ENCODE results near the gene AGBL1. TPM values are rescaled to one million over a fixed set of nuclear protein-coding genes. Genes with fewer than 3 reads are reported as not detected.

Gene AGBL1
- total and polyA plus RNA-seq, 2 donors: under 0.01 to 0.02 TPM

DNA sequence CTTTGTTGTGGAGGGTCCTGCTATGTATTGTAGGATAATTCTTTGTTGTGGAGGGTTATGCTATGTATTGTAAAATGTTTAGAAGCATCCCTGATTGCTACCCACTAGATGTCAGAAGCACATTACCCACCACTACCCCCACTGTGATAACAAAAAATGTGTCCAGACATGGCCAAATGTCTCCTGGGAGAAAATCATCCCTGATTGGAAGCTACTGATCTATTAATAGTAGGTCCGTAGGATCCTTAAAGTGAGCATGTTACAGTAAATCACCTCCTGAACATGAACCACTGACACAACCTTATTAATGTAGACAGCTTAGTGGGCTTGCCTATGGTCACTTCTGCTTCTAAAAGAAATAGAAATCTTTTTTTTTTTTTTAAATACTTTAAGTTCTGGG lies 884.6 kb downstream of the AGBL1 start:
- H3K27ac ChIP-seq (ENCODE audit: low read depth in 1 of 2, low read length in 1 of 2): no peak overlapping the region
- H3K9me3 ChIP-seq (ENCODE audit: control insufficient read depth in 2 of 2, insufficient read depth in 1 of 2, low read length in 1 of 2): no peaks in the 10 kb centered on the region
- H3K27me3 ChIP-seq (ENCODE audit: control insufficient read depth in 2 of 2, insufficient read depth in 1 of 2, low read length in 1 of 2): no peaks in the 10 kb centered on the region
- H3K4me3 ChIP-seq (ENCODE audit: low read length in 2 of 2): no peak overlapping the region
- H3K4me1 ChIP-seq (ENCODE audit: control insufficient read depth in 2 of 2, insufficient read depth in 2 of 2, low read length in 2 of 2): no peaks in the 10 kb centered on the region
- no peak for DNase-seq (ENCODE audit: low read depth in 6 of 9, low spot score in 9 of 9)
- H3K36me3 ChIP-seq (ENCODE audit: control insufficient read depth in 2 of 2, insufficient read depth in 2 of 2, low read length in 1 of 2): no peaks in the 10 kb centered on the region
- 87% methylated on average over 1 of the region's 1 CpG for WGBS

DNA sequence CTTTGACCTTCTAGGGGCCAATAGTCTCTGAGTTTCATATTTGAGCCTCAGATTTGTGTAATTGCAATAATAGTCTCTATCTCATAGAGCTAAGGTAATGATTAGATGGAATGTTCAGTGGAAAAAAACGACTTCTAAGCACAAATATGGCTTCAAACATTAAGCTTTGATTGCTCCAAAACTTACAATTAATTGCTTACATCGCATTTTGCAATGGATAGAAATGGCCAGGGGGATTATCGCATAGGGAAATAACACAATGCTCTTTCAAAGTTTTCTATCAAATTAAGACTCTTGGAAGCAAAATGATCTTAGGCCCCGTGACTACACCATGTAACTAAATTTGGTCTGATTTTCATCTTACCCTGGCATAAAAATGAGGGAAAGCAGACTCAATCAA lies 888.6 kb downstream of the AGBL1 start:
- no peaks in the 10 kb centered on the region for H3K9me3 ChIP-seq (ENCODE audit: control insufficient read depth in 2 of 2, insufficient read depth in 1 of 2, low read length in 1 of 2)
- 78% methylated on average over 4 of the region's 4 CpGs for WGBS
- H3K27me3 ChIP-seq (ENCODE audit: control insufficient read depth in 2 of 2, insufficient read depth in 1 of 2, low read length in 1 of 2): no peaks in the 10 kb centered on the region
- no peaks in the 10 kb centered on the region for H3K36me3 ChIP-seq (ENCODE audit: control insufficient read depth in 2 of 2, insufficient read depth in 2 of 2, low read length in 1 of 2)
- no peak overlapping the region for H3K27ac ChIP-seq (ENCODE audit: low read depth in 1 of 2, low read length in 1 of 2)
- no peak for DNase-seq (ENCODE audit: low read depth in 6 of 9, low spot score in 9 of 9)
- no peak overlapping the region for H3K4me3 ChIP-seq (ENCODE audit: low read length in 2 of 2)
- H3K4me1 ChIP-seq (ENCODE audit: control insufficient read depth in 2 of 2, insufficient read depth in 2 of 2, low read length in 2 of 2): no peaks in the 10 kb centered on the region

DNA sequence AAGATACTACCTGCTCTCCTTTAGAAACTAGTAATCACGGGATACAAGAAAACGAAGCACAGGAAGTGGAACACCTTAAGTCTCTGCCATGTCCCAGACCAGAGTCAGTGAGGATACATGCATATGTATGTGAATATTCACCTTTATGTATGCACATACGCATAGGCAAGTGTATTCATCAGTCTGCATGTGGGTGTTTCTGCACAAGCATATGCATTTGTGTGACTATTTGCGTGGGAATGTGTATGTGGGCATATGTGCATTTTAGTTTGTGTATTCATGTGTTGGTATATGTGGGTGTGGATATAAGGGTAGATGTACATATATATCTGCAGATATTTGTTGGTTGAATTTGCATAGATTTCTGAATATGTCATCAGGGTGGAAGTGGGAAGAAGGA lies 889.7 kb downstream of the AGBL1 start:
- H3K4me3 ChIP-seq (ENCODE audit: low read length in 2 of 2): no peak overlapping the region
- no peak for DNase-seq (ENCODE audit: low read depth in 6 of 9, low spot score in 9 of 9)
- no peak overlapping the region for H3K27ac ChIP-seq (ENCODE audit: low read depth in 1 of 2, low read length in 1 of 2)
- H3K4me1 ChIP-seq (ENCODE audit: control insufficient read depth in 2 of 2, insufficient read depth in 2 of 2, low read length in 2 of 2): no peaks in the 10 kb centered on the region
- H3K9me3 ChIP-seq (ENCODE audit: control insufficient read depth in 2 of 2, insufficient read depth in 1 of 2, low read length in 1 of 2): no peaks in the 10 kb centered on the region
- H3K36me3 ChIP-seq (ENCODE audit: control insufficient read depth in 2 of 2, insufficient read depth in 2 of 2, low read length in 1 of 2): no peaks in the 10 kb centered on the region
- H3K27me3 ChIP-seq (ENCODE audit: control insufficient read depth in 2 of 2, insufficient read depth in 1 of 2, low read length in 1 of 2): no peaks in the 10 kb centered on the region
- WGBS: 91% methylated on average over 4 of the region's 4 CpGs

DNA sequence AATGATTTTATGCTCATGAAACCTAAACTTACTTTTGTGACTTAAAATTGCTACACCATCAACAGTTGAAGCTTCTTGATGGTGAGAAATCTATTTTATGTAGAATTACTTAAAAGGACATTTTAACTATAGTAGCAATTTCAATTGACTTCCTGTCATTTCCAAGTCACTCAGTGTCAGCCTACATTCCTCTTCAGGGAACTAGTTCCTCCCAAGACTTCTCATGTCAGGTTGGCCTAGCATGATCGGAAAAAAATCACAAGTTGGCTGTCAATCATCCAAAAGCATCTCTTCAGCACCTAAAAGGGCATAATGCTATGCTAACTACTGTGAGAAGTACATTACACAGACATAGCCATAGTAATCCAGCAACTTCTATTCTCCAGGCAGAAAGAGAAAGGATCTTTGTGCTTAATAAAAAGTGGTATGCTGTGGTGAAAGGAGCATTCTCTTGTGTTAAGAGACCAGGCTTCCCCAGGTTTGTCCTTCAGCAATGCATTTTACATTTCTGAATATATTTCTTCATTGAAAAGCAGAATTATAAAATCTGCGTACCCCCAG lies 893.7 kb downstream of the AGBL1 start:
- DNase-seq (ENCODE audit: low read depth in 6 of 9, low spot score in 9 of 9): no peak
- no peaks in the 10 kb centered on the region for H3K27me3 ChIP-seq (ENCODE audit: control insufficient read depth in 2 of 2, insufficient read depth in 1 of 2, low read length in 1 of 2)
- H3K4me1 ChIP-seq (ENCODE audit: control insufficient read depth in 2 of 2, insufficient read depth in 2 of 2, low read length in 2 of 2): no peaks in the 10 kb centered on the region
- no peak overlapping the region for H3K4me3 ChIP-seq (ENCODE audit: low read length in 2 of 2)
- H3K27ac ChIP-seq (ENCODE audit: low read depth in 1 of 2, low read length in 1 of 2): no peak overlapping the region
- H3K36me3 ChIP-seq (ENCODE audit: control insufficient read depth in 2 of 2, insufficient read depth in 2 of 2, low read length in 1 of 2): no peaks in the 10 kb centered on the region
- 90% methylated on average over 2 of the region's 2 CpGs for whole genome bisulfite sequencing
- H3K9me3 ChIP-seq (ENCODE audit: control insufficient read depth in 2 of 2, insufficient read depth in 1 of 2, low read length in 1 of 2): no peaks in the 10 kb centered on the region

DNA sequence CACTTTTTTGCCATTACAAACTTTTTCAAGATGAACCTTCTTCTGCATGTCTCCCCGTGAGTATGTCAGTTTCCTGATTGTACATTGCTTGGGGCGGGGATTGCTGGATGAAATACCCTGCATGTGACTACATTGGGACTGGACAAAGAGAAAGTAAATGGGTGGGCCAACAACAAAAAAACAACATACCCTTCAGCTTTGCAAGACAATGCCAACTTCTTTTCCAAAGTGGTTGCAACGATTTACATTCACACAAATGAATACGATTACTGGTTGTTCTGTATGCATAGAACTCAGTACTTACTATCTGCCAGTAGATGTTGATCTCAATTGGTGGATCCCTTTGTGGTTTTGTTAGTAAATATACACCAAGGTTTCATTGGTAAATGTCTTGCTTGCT lies 908.4 kb downstream of the AGBL1 start:
- Histone ChIP-seq H3K36me3 (ENCODE audit: control insufficient read depth in 2 of 2, insufficient read depth in 2 of 2, low read length in 1 of 2) (no peaks in the 10 kb centered on the region), H3K4me3 (ENCODE audit: low read length in 2 of 2) (no peak overlapping the region), H3K9me3 (ENCODE audit: control insufficient read depth in 2 of 2, insufficient read depth in 1 of 2, low read length in 1 of 2) (no peaks in the 10 kb centered on the region), H3K4me1 (ENCODE audit: control insufficient read depth in 2 of 2, insufficient read depth in 2 of 2, low read length in 2 of 2) (no peaks in the 10 kb centered on the region), H3K27ac (ENCODE audit: low read depth in 1 of 2, low read length in 1 of 2) (no peak overlapping the region), H3K27me3 (ENCODE audit: control insufficient read depth in 2 of 2, insufficient read depth in 1 of 2, low read length in 1 of 2) (no peaks in the 10 kb centered on the region)
- 85% methylated on average over 4 of the region's 4 CpGs for WGBS
- DNase-seq (ENCODE audit: low read depth in 6 of 9, low spot score in 9 of 9): no peak

DNA sequence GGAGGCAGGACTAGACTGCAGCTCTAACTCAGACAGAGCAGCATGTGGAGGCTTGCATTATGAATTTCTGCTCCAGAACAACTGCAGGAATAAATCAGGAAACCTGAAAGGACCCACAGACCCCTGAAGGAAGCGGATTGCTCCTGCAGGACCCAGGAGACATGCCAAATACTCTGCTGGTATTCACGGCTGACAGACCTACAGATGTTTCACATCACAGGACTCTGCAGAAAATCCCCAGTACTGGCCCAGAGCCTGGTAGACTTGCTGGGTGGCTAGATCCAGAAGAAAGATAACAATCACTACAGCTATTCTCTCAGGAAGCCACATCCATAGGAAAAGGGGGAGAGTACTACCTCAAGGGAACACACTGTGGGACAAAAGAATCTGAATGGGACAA lies 942.1 kb downstream of the AGBL1 start:
- no peak for DNase-seq (ENCODE audit: low read depth in 6 of 9, low spot score in 9 of 9)
- Histone ChIP-seq H3K4me1 (ENCODE audit: control insufficient read depth in 2 of 2, insufficient read depth in 2 of 2, low read length in 2 of 2) (no peaks in the 10 kb centered on the region), H3K4me3 (ENCODE audit: low read length in 2 of 2) (no peak overlapping the region), H3K36me3 (ENCODE audit: control insufficient read depth in 2 of 2, insufficient read depth in 2 of 2, low read length in 1 of 2) (no peaks in the 10 kb centered on the region), H3K9me3 (ENCODE audit: control insufficient read depth in 2 of 2, insufficient read depth in 1 of 2, low read length in 1 of 2) (peaks cover 0 to 6% of the 10 kb centered on the region in 2 donors), H3K27ac (ENCODE audit: low read depth in 1 of 2, low read length in 1 of 2) (no peak overlapping the region), H3K27me3 (ENCODE audit: control insufficient read depth in 2 of 2, insufficient read depth in 1 of 2, low read length in 1 of 2) (no peaks in the 10 kb centered on the region)
- WGBS: 88% methylated on average over 2 of the region's 2 CpGs

DNA sequence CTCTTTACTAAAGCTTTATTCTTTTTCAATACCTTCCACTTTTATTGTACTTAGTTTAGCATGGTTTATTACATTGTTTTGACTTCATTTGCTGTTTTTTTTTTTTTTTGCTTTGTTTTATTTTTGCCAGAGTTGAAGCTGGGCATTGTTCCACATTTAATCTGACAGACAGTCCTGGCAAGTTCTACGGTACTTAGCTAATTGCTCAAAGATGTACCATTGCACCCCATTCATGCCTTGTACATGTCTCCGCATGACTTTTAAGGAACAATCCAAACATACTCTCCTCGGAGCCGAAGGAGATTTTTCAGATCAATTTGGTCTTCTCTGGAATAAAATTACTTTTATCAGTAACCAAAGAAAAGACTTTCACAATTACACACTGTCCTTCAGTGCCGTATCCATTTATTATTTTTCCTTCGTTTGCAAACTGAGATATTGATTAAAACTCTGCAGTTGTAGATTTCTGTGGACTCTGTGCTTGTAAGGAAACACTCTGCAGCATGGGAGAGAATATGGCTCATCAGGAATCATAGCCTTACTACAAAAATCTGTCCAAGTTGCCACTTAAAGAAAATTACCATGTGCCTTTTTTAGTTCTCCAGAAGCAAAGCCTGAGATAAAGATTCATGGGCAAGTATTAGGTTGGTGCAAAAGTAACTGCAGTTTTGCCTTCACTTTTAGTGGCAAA lies 952.0 kb downstream of the AGBL1 start:
- Histone ChIP-seq H3K36me3 (ENCODE audit: control insufficient read depth in 2 of 2, insufficient read depth in 2 of 2, low read length in 1 of 2) (no peaks in the 10 kb centered on the region), H3K27ac (ENCODE audit: low read depth in 1 of 2, low read length in 1 of 2) (no peak overlapping the region), H3K4me1 (ENCODE audit: control insufficient read depth in 2 of 2, insufficient read depth in 2 of 2, low read length in 2 of 2) (no peaks in the 10 kb centered on the region), H3K27me3 (ENCODE audit: control insufficient read depth in 2 of 2, insufficient read depth in 1 of 2, low read length in 1 of 2) (no peaks in the 10 kb centered on the region), H3K4me3 (ENCODE audit: low read length in 2 of 2) (no peak overlapping the region), H3K9me3 (ENCODE audit: control insufficient read depth in 2 of 2, insufficient read depth in 1 of 2, low read length in 1 of 2) (no peaks in the 10 kb centered on the region)
- WGBS: 88% methylated on average over 6 of the region's 6 CpGs
- DNase-seq (ENCODE audit: low read depth in 6 of 9, low spot score in 9 of 9): no peak

DNA sequence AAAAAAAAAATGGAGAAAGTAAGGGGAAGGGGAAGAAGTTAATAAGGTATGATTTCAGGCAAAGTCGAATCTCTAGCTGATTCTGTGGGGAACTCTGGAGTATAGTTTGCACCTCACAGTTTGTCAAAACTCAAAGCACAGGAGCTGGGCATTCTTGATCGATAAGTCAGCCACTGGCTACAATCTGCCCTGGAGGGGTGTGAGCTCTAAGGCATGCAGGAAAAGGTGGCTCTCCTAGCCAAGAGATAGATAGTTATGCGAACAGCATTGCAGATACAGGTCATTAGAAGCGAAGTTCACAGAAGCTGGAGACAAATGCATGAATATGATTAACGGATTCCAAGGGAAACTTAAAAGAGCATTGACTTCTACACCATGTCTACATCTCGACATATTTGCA lies 952.6 kb downstream of the AGBL1 start:
- Histone ChIP-seq H3K4me3 (ENCODE audit: low read length in 2 of 2) (no peak overlapping the region), H3K36me3 (ENCODE audit: control insufficient read depth in 2 of 2, insufficient read depth in 2 of 2, low read length in 1 of 2) (no peaks in the 10 kb centered on the region), H3K9me3 (ENCODE audit: control insufficient read depth in 2 of 2, insufficient read depth in 1 of 2, low read length in 1 of 2) (no peaks in the 10 kb centered on the region), H3K27ac (ENCODE audit: low read depth in 1 of 2, low read length in 1 of 2) (no peak overlapping the region), H3K4me1 (ENCODE audit: control insufficient read depth in 2 of 2, insufficient read depth in 2 of 2, low read length in 2 of 2) (no peaks in the 10 kb centered on the region), H3K27me3 (ENCODE audit: control insufficient read depth in 2 of 2, insufficient read depth in 1 of 2, low read length in 1 of 2) (no peaks in the 10 kb centered on the region)
- DNase-seq (ENCODE audit: low read depth in 6 of 9, low spot score in 9 of 9): no peak
- 87% methylated on average over 6 of the region's 6 CpGs for WGBS

DNA sequence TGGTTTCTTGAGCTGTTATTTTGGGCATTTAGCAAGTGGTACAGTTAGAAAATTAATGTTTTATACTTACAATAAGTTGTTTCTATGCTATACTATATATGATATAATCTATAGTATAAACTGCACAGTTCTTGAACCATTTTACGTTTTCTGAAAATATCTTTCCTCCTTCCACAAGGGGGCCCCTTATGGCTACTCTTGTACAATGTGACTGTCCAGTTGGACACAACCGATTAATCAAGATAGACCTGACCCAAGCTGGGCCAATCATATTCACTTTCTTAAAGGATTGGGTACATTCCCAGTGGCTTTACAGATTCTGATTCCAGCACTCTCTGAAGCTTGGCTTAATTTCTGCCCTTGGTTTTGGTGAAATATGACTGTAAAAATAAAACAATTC lies 953.4 kb downstream of the AGBL1 start:
- Histone ChIP-seq H3K27me3 (ENCODE audit: control insufficient read depth in 2 of 2, insufficient read depth in 1 of 2, low read length in 1 of 2) (no peaks in the 10 kb centered on the region), H3K4me3 (ENCODE audit: low read length in 2 of 2) (no peak overlapping the region), H3K36me3 (ENCODE audit: control insufficient read depth in 2 of 2, insufficient read depth in 2 of 2, low read length in 1 of 2) (no peaks in the 10 kb centered on the region), H3K27ac (ENCODE audit: low read depth in 1 of 2, low read length in 1 of 2) (no peak overlapping the region), H3K4me1 (ENCODE audit: control insufficient read depth in 2 of 2, insufficient read depth in 2 of 2, low read length in 2 of 2) (no peaks in the 10 kb centered on the region), H3K9me3 (ENCODE audit: control insufficient read depth in 2 of 2, insufficient read depth in 1 of 2, low read length in 1 of 2) (no peaks in the 10 kb centered on the region)
- DNase-seq (ENCODE audit: low read depth in 6 of 9, low spot score in 9 of 9): no peak
- WGBS: 72% methylated on average over 2 of the region's 2 CpGs
